NT2/D1 (cell line): ENCODE measurements around the gene MED13.

Experiments used
- DNase-seq: peaks from one replicate; pipeline ENCODE4 v3.0.0-alpha.2; 2011; ENCODE audit warnings: low read depth, low spot score
- H3K27me3 ChIP-seq: 2 replicates; pipeline ENCODE4 v1.6.0; 2011; ENCODE audit warnings: mild to moderate bottlenecking; ENCODE audit not compliant: insufficient read length, insufficient read depth
- H3K36me3 ChIP-seq: 2 replicates; pipeline ENCODE4 v1.6.1; 2011; ENCODE audit warnings: mild to moderate bottlenecking, low read length, mixed read lengths; ENCODE audit not compliant: insufficient read depth, insufficient read length
- H3K4me1 ChIP-seq: 2 replicates; pipeline ENCODE4 v1.5.1; 2011; ENCODE audit not compliant: insufficient read depth, insufficient read length
- H3K4me3 ChIP-seq: 2 replicates; pipeline ENCODE4 v1.5.1; 2011; ENCODE audit warnings: low read depth; ENCODE audit not compliant: insufficient read length
- H3K9ac ChIP-seq: 2 replicates; pipeline ENCODE4 v1.6.0; 2011; ENCODE audit warnings: low read depth; ENCODE audit not compliant: insufficient read length
- H3K9me3 ChIP-seq: 2 replicates; pipeline ENCODE4 v1.5.1; 2011; ENCODE audit warnings: mild to moderate bottlenecking, low read length; ENCODE audit not compliant: insufficient read depth
- SUZ12 ChIP-seq: IDR thresholded peaks from 2 replicates; pipeline ENCODE4 v1.6.1; 2011; ENCODE audit not compliant: insufficient read length, insufficient read depth; ENCODE audit errors: extremely low read depth
- YY1 ChIP-seq: IDR thresholded peaks from 2 replicates; pipeline ENCODE4 v1.6.1; 2011; ENCODE audit not compliant: insufficient read length, insufficient read depth
- ZNF274 ChIP-seq: IDR thresholded peaks from 2 replicates; pipeline ENCODE4 v1.6.1; 2011; ENCODE audit warnings: mild to moderate bottlenecking, low read depth, low read length

Gene MED13

DNA sequence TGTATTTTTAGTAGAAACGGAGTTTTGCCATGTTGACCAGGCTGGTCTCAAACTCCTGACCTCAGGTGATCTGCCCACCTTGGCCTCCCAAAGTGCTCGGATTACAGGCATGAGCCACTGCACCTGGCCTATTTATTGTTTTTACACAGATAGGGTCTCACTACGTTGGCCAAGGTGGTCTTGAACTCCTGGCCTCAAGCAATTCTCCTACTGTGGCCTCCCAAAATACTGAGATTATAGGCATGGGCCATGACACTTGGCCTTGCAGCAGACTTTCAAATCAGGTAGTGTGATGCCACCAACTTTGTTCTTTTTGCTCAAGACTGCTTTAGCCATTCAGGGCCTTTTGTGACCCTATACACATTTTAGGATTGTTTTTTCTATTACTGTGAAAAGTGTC lies 75.6 kb downstream of the MED13 start:
- no peaks in the 10 kb centered on the region for H3K4me1 ChIP-seq
- H3K4me3 ChIP-seq, result no peak overlapping the region
- H3K9ac ChIP-seq, result no peak overlapping the region
- DNase-seq, result no peak
- peaks cover 66% of the 10 kb centered on the region for H3K36me3 ChIP-seq
- H3K27me3 ChIP-seq, result no peaks in the 10 kb centered on the region
- no peaks in the 10 kb centered on the region for H3K9me3 ChIP-seq
- TF ChIP-seq SUZ12 (no peak), ZNF274 (no peak), YY1 (no peak)

DNA sequence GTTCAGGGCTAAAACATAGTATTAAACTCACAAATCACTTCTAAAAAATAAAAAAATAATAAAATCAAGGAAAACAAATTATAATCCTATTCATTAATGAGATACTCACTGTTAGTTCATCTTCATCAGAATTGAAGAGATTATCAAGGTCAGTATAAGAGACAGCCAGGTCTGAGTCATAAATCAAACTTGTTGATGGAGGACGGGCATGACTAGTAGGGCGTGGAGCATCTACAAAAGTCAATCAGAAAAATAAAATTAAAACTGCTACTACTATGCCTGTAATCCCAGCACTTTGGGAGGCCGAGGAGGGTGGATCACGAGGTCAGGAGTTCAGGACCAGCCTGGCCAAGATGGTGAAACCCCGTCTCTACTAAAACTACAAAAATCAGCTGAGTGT lies 78.2 kb downstream of the MED13 start:
- no peaks in the 10 kb centered on the region for H3K9me3 ChIP-seq
- DNase-seq, result no peak
- no peaks in the 10 kb centered on the region for H3K27me3 ChIP-seq
- no peak for TF ChIP-seq SUZ12
- no peak for TF ChIP-seq ZNF274
- no peak for TF ChIP-seq YY1
- H3K9ac ChIP-seq, result no peak overlapping the region
- peaks cover 75% of the 10 kb centered on the region for H3K36me3 ChIP-seq
- H3K4me3 ChIP-seq, result no peak overlapping the region
- no peaks in the 10 kb centered on the region for H3K4me1 ChIP-seq

DNA sequence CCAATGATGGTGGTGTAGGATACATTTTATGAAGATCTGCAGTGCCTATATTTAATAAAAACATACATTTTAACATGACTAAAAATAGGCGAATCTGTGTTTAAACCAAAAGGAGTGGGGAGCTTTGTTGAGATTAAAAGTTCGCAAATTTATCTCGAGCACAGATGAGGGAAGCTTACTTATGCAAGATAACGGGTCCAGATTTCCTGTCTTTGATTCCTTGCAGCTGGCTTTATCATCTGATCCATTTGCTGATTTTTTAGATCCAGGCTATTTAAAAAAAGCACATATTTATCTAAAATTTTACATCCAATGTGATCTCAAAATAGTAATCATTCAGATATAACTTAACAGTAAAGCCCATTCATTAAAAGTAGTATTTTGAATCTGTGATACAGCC lies 80.3 kb downstream of the MED13 start:
- no peak for DNase-seq
- Histone ChIP-seq H3K27me3 (no peaks in the 10 kb centered on the region), H3K9ac (no peak overlapping the region), H3K4me1 (no peaks in the 10 kb centered on the region), H3K9me3 (no peaks in the 10 kb centered on the region), H3K4me3 (no peak overlapping the region), H3K36me3 (peaks cover 80% of the 10 kb centered on the region)
- no peak for TF ChIP-seq ZNF274
- TF ChIP-seq SUZ12, result no peak
- TF ChIP-seq YY1, result no peak

DNA sequence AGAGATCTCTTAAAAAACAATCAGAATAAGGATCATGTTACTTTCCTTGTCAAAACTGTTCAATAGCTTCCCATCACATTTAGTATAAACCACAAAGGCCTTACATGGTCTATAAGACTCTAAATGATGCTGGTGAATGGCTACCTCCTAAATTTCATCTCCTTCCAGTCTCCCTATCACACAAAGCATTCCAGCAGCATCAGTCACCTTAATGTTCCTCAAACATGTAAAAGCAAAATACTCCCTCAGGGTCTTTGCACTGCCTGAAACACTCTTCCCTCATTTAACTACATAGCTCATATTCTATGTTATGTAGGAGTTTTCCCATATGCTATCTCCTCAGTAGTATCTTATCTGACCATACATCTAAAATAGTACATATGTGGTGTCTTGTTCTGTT lies 83.8 kb downstream of the MED13 start:
- no peak for DNase-seq
- no peak overlapping the region for H3K4me3 ChIP-seq
- no peaks in the 10 kb centered on the region for H3K9me3 ChIP-seq
- no peak for TF ChIP-seq ZNF274
- H3K4me1 ChIP-seq, result no peaks in the 10 kb centered on the region
- H3K36me3 ChIP-seq, result peaks cover 97% of the 10 kb centered on the region
- H3K27me3 ChIP-seq, result no peaks in the 10 kb centered on the region
- H3K9ac ChIP-seq, result no peak overlapping the region

DNA sequence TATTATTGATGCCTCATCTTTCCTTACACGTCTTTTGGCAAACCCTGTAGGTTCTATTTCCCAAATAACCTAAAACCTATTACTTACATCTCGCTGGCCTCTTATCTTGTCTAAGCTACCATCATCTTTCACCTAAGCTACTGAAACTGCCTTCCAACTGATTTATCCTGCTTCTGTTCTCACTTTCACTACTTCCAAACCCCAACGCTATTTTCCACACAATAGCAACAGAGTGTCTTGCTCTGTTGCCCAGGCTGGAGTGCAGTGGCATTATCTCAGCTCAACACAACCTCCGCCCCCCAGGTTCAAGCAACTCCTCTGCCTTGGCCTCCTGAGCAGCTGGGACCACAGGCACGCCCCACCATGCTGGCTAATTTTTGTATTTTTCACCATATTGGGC lies 84.5 kb downstream of the MED13 start:
- no peak overlapping the region for H3K9ac ChIP-seq
- no peak for TF ChIP-seq SUZ12
- peaks cover 94% of the 10 kb centered on the region for H3K36me3 ChIP-seq
- no peaks in the 10 kb centered on the region for H3K9me3 ChIP-seq
- H3K4me1 ChIP-seq, result no peaks in the 10 kb centered on the region
- DNase-seq, result no peak
- no peak overlapping the region for H3K4me3 ChIP-seq
- H3K27me3 ChIP-seq, result no peaks in the 10 kb centered on the region

GRCh38 chr17:61974115-61974514 lies 91.0 kb downstream of the MED13 start:
- H3K9ac ChIP-seq, result no peak overlapping the region
- TF ChIP-seq YY1 (no peak), ZNF274 (no peak), SUZ12 (no peak)
- no peak for DNase-seq
- H3K27me3 ChIP-seq, result no peaks in the 10 kb centered on the region
- H3K9me3 ChIP-seq, result no peaks in the 10 kb centered on the region
- peaks cover 91% of the 10 kb centered on the region for H3K36me3 ChIP-seq
- no peaks in the 10 kb centered on the region for H3K4me1 ChIP-seq
- no peak overlapping the region for H3K4me3 ChIP-seq

DNA sequence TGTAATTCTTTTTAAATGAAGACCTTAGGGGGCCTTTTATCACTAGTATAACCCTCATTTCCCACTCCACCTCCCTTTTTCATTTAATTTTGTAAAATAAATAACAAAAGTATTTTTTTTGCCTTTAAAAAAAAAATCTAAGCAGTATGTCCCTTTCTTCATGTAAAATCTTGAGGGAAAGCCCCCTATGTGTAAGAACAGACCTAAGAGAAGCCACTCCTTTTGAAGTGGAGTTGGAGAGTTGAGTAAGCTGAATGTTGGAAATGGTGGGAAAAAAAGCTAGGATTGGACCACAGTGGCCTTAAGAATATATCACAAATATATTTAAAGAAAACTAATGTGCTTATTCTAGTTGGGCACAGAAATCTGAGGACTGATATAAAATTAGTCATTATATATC lies 92.8 kb downstream of the MED13 start:
- no peak overlapping the region for H3K4me3 ChIP-seq
- H3K4me1 ChIP-seq, result no peaks in the 10 kb centered on the region
- DNase-seq, result no peak
- no peaks in the 10 kb centered on the region for H3K27me3 ChIP-seq
- H3K9me3 ChIP-seq, result no peaks in the 10 kb centered on the region
- H3K36me3 ChIP-seq, result peaks cover 88% of the 10 kb centered on the region
- no peak overlapping the region for H3K9ac ChIP-seq
- TF ChIP-seq SUZ12, result no peak
- no peak for TF ChIP-seq ZNF274
- no peak for TF ChIP-seq YY1

DNA sequence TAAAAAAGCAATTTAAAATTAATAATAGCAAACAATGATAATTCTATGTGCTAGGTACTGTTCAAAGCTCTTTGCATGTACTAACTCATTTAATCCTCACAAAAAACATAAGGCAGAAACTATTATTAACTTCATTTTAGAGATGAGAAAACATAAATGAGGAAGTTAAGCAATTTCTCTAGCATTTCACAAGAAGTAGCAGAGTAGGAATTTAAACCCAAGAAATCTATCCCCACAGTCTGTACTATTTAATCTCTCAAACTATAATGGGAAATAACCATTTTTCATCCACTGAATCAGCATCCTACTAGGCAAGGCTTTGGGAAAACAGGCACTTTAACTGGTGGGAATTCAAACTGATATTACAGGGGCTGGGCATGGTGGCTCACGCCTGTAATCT lies 95.0 kb downstream of the MED13 start:
- Histone ChIP-seq H3K9ac (no peak overlapping the region), H3K27me3 (no peaks in the 10 kb centered on the region), H3K36me3 (peaks cover 88% of the 10 kb centered on the region), H3K9me3 (no peaks in the 10 kb centered on the region), H3K4me1 (no peaks in the 10 kb centered on the region), H3K4me3 (no peak overlapping the region)
- no peak for DNase-seq
- TF ChIP-seq SUZ12 (no peak), ZNF274 (no peak), YY1 (no peak)
